Hypothalamus (tissue), 51 donors: ENCODE data around the gene KCNH3.
"Not testable (repeated sequence)": the region's sequence is repeated elsewhere in the genome, so short reads cannot be mapped to it uniquely, and the experiment has no call there.

Source experiments
- DNase-seq, 51 donors: peaks; one replicate each; lab custom pipeline; 2025; lab: John Stamatoyannopoulos, UW

KCNH3 gene

DNA sequence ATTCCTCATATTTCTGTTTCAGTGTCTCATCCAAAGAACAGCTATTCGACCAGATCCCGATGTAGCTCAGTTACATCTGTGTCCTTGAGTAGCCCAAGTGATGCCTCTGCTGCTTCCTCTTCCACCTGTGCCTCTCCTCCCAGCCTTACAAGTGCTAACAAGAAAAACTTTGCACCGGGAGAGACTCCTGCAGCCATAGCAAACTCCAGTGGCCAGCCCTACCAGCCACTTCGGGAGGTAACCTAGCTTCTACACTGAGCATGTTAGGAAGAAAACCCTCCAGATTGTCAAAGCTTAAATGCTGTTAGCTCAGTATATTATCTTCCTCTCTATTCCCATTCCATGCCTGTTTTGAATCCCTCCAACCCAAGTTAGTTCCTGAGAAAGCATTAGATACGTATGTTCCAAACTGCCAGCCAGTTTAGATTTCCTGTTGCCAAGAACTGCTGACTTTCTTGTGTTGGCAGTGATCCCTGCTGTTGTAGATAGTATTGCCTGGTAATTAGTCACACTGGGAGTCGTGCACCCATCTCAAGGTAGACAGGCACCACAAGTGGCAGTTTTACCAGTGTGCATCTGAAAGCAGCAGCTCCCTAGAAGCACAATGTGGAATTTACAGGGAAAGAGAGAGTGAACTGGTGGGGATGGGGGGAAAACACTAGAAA is 14.0 kb upstream of the KCNH3 start:
- no peak for DNase-seq

GRCh38 chr12:49525942-49526341 is 12.9 kb upstream of the KCNH3 start:
- no peak for DNase-seq

DNA sequence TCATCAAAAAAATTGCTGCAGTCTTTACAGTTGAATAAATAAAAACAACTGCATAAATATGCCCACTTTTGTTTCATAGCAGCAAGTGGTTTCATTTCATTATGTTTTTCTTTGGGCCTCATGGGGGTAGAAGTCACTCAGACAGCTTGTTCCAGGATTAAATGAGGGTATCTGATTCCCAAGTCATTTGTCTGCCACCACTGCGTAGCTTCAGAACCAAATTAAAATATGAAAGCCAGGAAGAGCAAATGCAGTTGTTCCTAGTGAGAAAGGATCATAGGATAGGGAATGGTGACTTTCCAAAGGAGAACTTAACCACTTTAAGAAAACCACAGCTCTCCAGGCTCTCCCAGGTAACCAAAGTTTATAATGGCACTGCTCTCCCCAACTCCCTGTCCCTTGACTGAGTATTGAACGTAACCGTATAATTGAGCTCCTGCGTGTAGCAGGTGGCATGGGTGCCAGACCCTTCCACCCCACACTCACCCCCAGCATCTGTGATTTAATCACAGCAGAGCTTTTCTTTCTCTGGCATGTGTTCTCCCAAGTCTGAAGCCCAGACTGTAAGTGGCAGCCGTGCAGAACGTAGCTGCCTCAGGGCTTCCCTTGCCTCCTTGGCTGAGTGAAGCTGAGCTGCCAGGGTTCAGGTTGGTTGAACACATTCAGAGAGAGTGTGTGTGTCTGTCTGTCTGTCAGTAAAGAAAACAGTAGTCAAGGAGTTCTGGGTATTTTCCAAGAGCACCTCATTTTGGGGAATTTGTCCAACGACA is 11.3 kb upstream of the KCNH3 start:
- no peak for DNase-seq

- no peak for DNase-seq
Measured at GRCh38 chr12:49529414-49529813, 9.4 kb upstream of the KCNH3 start.

DNA sequence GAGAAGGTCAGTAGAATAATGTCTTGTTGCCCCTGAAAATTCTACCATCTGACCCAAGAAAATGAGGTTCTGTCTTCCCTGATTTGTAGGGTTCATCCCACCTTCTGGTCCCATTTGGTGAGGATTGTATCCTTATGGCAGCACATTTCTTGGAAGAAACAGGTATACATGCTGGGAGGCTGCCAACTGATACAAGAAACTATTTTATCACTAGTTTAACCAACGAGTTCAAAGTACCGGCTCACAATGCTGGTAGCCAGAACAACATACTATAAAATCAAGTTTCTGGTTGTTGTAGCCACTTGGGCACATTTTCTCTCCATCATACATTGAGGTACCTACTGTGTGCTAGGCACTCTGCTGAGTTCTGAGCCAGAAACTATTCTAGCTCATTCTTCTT is 7.1 kb upstream of the KCNH3 start:
- DNase-seq, result no peak

DNA sequence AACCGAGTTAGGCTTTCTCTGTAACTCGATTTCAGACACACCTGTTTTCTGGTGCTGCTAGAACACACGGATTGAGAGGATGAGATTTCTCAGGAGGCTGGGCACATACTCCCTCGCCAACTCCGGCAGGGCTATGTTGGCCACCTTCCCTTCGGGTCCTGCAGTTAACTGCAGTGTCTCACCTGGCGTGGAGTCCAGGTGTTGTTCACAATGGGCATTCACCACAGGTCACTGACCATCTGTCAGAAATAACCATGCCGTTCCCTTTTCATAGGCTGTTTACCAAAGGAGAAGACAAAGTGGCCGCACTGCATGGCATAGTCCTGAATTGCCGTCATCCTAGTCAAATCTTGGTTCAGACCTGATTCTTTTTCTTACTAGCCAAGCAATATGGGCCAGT is 5.5 kb upstream of the KCNH3 start:
- DNase-seq, result no peak

DNA sequence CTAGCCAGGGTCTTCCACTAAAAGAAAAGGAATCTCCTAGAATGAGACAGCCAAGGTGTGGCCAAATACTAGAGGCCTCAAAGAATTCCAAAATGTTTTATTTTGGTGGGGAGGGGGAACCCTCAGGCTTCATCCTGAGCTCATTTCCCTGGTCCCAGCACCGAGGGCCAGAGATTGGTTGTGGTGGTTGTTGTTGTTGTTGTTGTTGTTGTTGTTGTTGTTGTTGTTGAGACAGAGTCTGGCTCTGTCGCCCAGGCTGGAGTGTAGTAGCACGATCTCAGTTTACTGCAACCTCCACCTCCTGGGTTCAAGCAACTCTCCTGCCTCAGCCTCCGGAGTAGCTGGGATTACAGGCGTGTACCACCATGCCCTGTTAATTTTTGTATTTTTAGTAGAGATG is 4.7 kb upstream of the KCNH3 start:
- DNase-seq, result not testable (repeated sequence)

DNA sequence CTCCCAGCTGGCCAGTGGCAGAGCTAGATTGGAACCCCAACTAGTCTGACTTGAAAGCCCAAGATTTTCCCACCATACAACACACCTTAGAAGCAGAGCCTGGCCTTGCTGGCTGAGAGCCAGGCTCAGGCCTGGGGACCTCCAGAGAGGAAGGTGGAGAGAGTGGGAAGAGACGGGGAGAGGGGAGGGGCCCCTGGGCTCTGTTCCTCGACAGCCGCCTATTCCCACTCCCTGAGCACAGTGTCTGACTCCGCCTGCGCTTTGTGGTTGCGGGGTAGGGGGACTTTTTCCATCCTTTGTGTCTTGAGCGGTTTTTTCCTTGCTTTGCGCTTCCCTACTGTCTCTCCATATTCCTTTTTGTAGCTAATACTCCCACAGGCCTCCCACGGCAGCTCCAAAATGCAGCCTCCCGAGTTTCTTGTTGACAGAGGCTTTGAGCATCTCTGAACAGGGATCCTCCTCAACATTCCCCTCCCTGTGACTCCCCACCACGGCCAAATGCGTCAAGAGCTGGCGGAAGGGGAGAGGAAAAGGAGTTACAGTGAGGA is 4.0 kb upstream of the KCNH3 start:
- no peak for DNase-seq

- no peak for DNase-seq
Measured at GRCh38 chr12:49535921-49536525, 2.8 kb upstream of the KCNH3 start.

- no peak for DNase-seq
Measured at GRCh38 chr12:49536526-49537071, 2.2 kb upstream of the KCNH3 start.

DNA sequence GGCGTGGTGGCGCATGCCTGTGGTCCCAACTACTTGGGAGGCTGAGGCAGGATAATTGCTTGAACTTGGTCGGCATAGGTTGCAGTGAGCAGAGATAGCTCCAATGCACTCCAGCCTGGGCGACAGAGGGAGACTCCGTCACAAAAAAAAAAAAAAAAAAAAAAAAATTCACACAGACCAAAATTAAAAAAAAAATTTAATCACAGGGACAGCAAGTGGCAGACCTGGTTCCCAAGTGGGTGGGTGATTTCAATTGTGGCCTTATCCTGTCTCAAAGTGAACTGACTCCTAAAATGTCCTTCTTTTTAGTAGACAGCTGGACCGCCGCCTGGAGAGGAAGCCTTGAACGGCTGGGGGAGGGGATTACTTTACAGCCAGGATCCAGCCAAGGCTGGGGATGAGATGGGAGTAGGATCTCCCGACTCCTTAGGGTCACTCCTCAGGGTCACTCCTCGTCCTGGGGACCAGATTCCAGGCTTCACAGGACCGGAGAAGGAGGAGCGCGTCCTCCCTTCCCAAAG is 1.5 kb upstream of the KCNH3 start:
- no peak for DNase-seq

DNA sequence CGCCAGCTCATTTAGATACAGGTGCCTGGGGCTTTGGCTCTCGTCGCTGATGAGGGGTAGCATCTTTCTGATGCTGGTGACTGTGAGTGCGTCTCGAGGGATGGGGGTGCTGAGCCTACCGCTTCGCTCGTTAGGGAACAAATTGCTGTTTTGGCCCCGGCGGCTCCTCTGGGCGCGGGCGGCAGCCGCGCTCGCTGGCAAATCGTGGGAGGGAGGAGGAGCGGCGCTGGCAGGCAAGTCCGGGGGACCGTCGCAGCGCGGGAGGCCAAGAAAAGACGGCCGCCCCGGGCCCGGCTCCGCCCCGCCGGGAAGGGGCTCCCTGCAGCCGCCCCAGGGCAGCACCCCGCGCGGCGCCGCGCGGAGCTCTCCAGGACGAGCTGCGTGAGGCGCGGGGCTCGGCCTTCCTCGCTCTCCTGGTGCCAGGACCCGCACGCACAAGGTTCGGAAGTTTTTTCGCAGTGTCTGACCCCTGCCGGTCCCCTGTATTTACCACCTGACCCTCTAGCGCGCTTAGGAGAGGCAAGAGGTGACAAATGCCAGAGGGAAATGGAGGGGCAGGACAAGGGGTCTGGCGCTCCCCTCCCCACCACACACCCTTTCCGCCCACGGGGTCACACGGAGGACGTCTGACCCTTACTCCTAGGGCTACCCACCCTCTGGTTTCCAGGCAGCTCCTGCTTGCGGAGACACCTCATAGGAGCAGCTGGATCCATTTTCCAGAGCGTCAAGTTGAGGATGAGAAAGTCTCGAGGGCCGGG is 899 bp upstream of the KCNH3 start:
- peak in 4 of 51 donors; percentile 23 to 49 (median 39) for DNase-seq

GRCh38 chr12:49539406-49540228 is 787 bp downstream of the KCNH3 start:
- no peak for DNase-seq

DNA sequence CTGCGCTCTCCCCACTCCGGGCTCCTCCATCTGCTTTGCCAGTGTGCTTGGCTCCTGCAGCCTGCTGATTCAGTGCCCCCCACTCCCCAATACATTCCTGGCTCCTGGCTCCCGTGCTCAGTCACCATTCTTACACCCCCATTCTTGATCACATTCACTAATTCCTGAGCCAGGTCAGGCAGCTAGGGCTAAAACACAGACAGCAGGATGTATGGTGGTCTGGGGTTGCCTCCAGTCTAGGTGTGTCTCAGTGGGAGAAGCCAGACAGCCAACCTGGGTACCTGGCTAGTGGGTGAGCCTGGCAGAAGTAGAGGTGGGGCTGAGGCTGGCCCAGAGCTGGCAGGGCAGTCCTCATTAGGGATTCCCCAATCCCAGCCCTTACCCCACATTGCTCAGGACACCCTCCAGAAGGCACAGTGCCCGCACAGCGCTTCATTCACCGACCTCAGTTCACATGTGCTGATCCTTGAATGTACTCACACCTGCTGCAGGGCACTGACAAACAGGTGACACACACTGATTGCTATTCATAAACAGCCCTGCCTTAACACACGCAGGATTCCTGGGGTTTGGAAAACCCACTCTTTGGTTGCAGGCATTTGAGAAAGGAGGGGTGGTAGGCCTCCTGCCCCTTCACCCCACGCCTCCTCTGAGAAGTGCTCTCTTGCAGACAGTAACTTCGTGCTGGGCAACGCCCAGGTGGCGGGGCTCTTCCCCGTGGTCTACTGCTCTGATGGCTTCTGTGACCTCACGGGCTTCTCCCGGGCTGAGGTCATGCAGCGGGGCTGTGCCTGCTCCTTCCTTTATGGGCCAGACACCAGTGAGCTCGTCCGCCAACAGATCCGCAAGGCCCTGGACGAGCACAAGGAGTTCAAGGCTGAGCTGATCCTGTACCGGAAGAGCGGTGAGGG is 1.7 kb downstream of the KCNH3 start:
- DNase-seq, result peak in 1 of 51 donors; percentile 37

DNA sequence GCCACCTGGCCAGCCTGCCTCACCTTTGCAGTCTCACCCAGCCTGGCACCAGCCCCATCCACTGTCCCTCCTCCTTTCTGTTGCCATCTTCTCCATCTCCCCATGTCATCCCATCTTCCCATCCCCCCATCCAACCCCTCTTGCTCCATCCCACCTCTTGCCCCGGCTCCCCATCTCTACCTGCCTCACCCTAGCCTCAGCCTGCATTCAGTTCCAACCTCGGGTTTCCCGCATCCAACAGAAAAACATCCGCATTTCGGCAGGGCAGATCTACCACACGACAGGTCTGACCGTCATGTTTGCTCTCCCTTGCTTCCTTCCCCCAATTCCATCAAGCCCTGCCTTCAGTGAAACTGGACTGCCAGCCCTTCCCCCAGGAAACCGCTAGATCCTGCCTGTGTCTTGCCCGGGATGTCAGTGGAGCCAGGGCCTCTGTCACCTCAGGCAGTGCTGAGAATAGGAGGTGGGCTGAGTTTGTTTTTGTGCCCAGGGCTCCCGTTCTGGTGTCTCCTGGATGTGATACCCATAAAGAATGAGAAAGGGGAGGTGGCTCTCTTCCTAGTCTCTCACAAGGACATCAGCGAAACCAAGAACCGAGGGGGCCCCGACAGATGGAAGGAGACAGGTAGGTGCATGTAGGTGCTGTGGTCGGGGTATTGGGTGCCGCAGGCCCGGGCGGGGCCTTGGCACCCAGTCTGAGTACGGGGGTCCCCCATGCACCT is 2.5 kb downstream of the KCNH3 start:
- DNase-seq, result no peak

- DNase-seq, result no peak
Measured at GRCh38 chr12:49541911-49542505, 3.2 kb downstream of the KCNH3 start.

DNA sequence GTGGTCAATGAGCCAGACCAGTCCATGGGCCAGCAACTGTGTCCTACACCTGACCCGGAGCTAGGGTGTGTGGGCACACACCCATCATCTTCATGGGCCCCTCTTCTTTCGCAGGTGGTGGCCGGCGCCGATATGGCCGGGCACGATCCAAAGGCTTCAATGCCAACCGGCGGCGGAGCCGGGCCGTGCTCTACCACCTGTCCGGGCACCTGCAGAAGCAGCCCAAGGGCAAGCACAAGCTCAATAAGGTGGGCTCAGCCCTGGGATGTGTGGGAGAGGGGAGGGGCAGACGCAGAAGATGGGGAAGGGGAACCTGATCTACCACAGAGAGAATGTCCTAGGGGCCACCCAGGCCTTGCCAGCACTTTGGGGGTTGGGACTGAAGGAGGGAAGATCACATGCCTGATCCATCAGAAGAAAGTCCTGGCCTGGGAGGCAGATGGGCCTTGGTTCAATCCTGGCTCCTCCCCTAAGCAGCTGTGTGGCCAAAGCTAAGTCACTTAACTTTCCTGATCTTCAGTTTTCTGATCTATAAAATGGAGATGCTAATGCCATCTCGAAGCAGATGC is 3.8 kb downstream of the KCNH3 start:
- DNase-seq, result no peak
